ENCODE measurements around the gene ANGPTL8. TPM values are rescaled to one million over a fixed set of nuclear protein-coding genes. Genes with fewer than 3 reads are reported as not detected.

Gene ANGPTL8
- polyA plus RNA-seq (2013): not detected in 2 replicates

GRCh38 chr19:11239377-11240000, at the start of gene ANGPTL8:
Gene ANGPTL8 (plus strand): TSS chr19:11239619. CDS start chr19:11239638, 19 bp downstream.
- no peak for DNase-seq

GRCh38 chr19:11190501-11190900, 48.9 kb upstream of the ANGPTL8 start:
- no peak overlapping the region for H3K14ac ChIP-seq (ENCODE audit: low read length)
- no peak overlapping the region for H3K4ac ChIP-seq (ENCODE audit: low read depth, low read length)
- no peaks in the 10 kb centered on the region for H3K9me3 ChIP-seq (ENCODE audit: insufficient read depth, low read depth, low read length)
- no peak overlapping the region for H4K12ac ChIP-seq (ENCODE audit: low read depth, low read length)
- no peaks in the 10 kb centered on the region for H3K4me1 ChIP-seq (ENCODE audit: control insufficient read depth in 1 of 2, insufficient read depth in 2 of 2, low read length in 2 of 2)
- no peak overlapping the region for H2BK12ac ChIP-seq (ENCODE audit: low read length)
- no peak overlapping the region for H2BK5ac ChIP-seq (ENCODE audit: low read depth, low read length, poor library complexity)
- no peak overlapping the region for H2AFZ ChIP-seq (ENCODE audit: insufficient read depth, low read length, poor library complexity)
- H3K23ac ChIP-seq (ENCODE audit: low read length): no peak overlapping the region
- H3K36me3 ChIP-seq (ENCODE audit: control insufficient read depth in 1 of 2, insufficient read depth in 2 of 2, low read length in 2 of 2): peaks cover 25 to 36% of the 10 kb centered on the region in 2 experiments
- no peak overlapping the region for H3K27ac ChIP-seq (ENCODE audit: low read depth, low read length)
- no peak overlapping the region for H2BK120ac ChIP-seq (ENCODE audit: insufficient read depth, low read length, poor library complexity)
- H4K8ac ChIP-seq (ENCODE audit: low read depth, low read length): no peak overlapping the region
- H3K9ac ChIP-seq (ENCODE audit: low read length): no peak overlapping the region
- no CpG with 5 or more reads among the region's 8 CpGs for WGBS (ENCODE audit: extremely low coverage, insufficient coverage, insufficient read length)
- H3K79me1 ChIP-seq (ENCODE audit: low read length): peaks cover 2% of the 10 kb centered on the region
- no peak overlapping the region for H4K91ac ChIP-seq (ENCODE audit: low read depth, low read length)
- H3K27me3 ChIP-seq (ENCODE audit: insufficient read depth, low read length): no peaks in the 10 kb centered on the region
- H3K18ac ChIP-seq (ENCODE audit: low read length): no peak overlapping the region
- H3K4me3 ChIP-seq (ENCODE audit: low read depth, low read length): no peak overlapping the region
- DNase-seq: no peak
- no peak overlapping the region for H3K4me2 ChIP-seq (ENCODE audit: low read length)
- H2AK5ac ChIP-seq (ENCODE audit: low read length): no peak overlapping the region
- H3K79me2 ChIP-seq (ENCODE audit: control insufficient read depth, insufficient read depth, low read length, poor library complexity): no peaks in the 10 kb centered on the region

More at GRCh38 chr19:11239377-11240000, at the start of gene ANGPTL8:
- Histone ChIP-seq H3K9me3 (ENCODE audit: insufficient read depth, low read depth, low read length) (peaks cover 1% of the 10 kb centered on the region), H3K79me1 (ENCODE audit: low read length) (no peaks in the 10 kb centered on the region), H4K12ac (ENCODE audit: low read depth, low read length) (no peak within 1 kb of the TSS), H2AK5ac (ENCODE audit: low read length) (no peak within 1 kb of the TSS), H3K14ac (ENCODE audit: low read length) (no peak within 1 kb of the TSS), H2BK5ac (ENCODE audit: low read depth, low read length, poor library complexity) (no peak within 1 kb of the TSS), H3K4ac (ENCODE audit: low read depth, low read length) (no peak within 1 kb of the TSS), H2AFZ (ENCODE audit: insufficient read depth, low read length, poor library complexity) (no peak within 1 kb of the TSS), H3K79me2 (ENCODE audit: control insufficient read depth, insufficient read depth, low read length, poor library complexity) (no peaks in the 10 kb centered on the region), H3K23ac (ENCODE audit: low read length) (no peak within 1 kb of the TSS), H4K8ac (ENCODE audit: low read depth, low read length) (no peak within 1 kb of the TSS), H4K91ac (ENCODE audit: low read depth, low read length) (no peak within 1 kb of the TSS), H3K9ac (ENCODE audit: low read length) (no peak within 1 kb of the TSS), H3K4me3 (ENCODE audit: low read depth, low read length) (no peak within 1 kb of the TSS), H3K36me3 (ENCODE audit: control insufficient read depth in 1 of 2, insufficient read depth in 2 of 2, low read length in 2 of 2) (peaks cover 17 to 21% of the 10 kb centered on the region in 2 experiments), H2BK12ac (ENCODE audit: low read length) (no peak within 1 kb of the TSS), H3K27ac (ENCODE audit: low read depth, low read length) (no peak within 1 kb of the TSS), H3K4me2 (ENCODE audit: low read length) (no peak within 1 kb of the TSS), H3K4me1 (ENCODE audit: control insufficient read depth in 1 of 2, insufficient read depth in 2 of 2, low read length in 2 of 2) (peaks cover 4% of the 10 kb centered on the region in 2 experiments), H3K27me3 (ENCODE audit: insufficient read depth, low read length) (no peaks in the 10 kb centered on the region), H2BK120ac (ENCODE audit: insufficient read depth, low read length, poor library complexity) (no peak within 1 kb of the TSS), H3K18ac (ENCODE audit: low read length) (no peak within 1 kb of the TSS)
- WGBS (ENCODE audit: extremely low coverage, insufficient coverage, insufficient read length): no CpG with 5 or more reads among the region's 23 CpGs

- Histone ChIP-seq H3K9ac (ENCODE audit: low read length) (no peak overlapping the region), H3K27ac (ENCODE audit: low read depth, low read length) (no peak overlapping the region), H4K12ac (ENCODE audit: low read depth, low read length) (no peak overlapping the region), H3K4me2 (ENCODE audit: low read length) (no peak overlapping the region), H3K27me3 (ENCODE audit: insufficient read depth, low read length) (no peaks in the 10 kb centered on the region), H3K4ac (ENCODE audit: low read depth, low read length) (no peak overlapping the region), H3K79me1 (ENCODE audit: low read length) (peaks cover 2% of the 10 kb centered on the region), H2BK5ac (ENCODE audit: low read depth, low read length, poor library complexity) (no peak overlapping the region), H3K14ac (ENCODE audit: low read length) (no peak overlapping the region), H3K36me3 (ENCODE audit: control insufficient read depth in 1 of 2, insufficient read depth in 2 of 2, low read length in 2 of 2) (peaks cover 21 to 32% of the 10 kb centered on the region in 2 experiments), H3K79me2 (ENCODE audit: control insufficient read depth, insufficient read depth, low read length, poor library complexity) (no peaks in the 10 kb centered on the region), H3K4me3 (ENCODE audit: low read depth, low read length) (no peak overlapping the region), H2AFZ (ENCODE audit: insufficient read depth, low read length, poor library complexity) (no peak overlapping the region), H4K91ac (ENCODE audit: low read depth, low read length) (no peak overlapping the region), H2BK120ac (ENCODE audit: insufficient read depth, low read length, poor library complexity) (no peak overlapping the region), H4K8ac (ENCODE audit: low read depth, low read length) (no peak overlapping the region), H3K23ac (ENCODE audit: low read length) (no peak overlapping the region), H2AK5ac (ENCODE audit: low read length) (no peak overlapping the region), H3K4me1 (ENCODE audit: control insufficient read depth in 1 of 2, insufficient read depth in 2 of 2, low read length in 2 of 2) (peaks cover 0 to 1% of the 10 kb centered on the region in 2 experiments), H3K9me3 (ENCODE audit: insufficient read depth, low read depth, low read length) (no peaks in the 10 kb centered on the region), H2BK12ac (ENCODE audit: low read length) (no peak overlapping the region), H3K18ac (ENCODE audit: low read length) (no peak overlapping the region)
- no CpG with 5 or more reads among the region's 8 CpGs for WGBS (ENCODE audit: extremely low coverage, insufficient coverage, insufficient read length)
- DNase-seq: peak; percentile 74 to 81
Observed at GRCh38 chr19:11191273-11191755, 48.1 kb upstream of the ANGPTL8 start.

GRCh38 chr19:11191934-11192333, 47.5 kb upstream of the ANGPTL8 start:
- no peak overlapping the region for H4K91ac ChIP-seq (ENCODE audit: low read depth, low read length)
- peaks cover 19 to 28% of the 10 kb centered on the region in 2 experiments for H3K36me3 ChIP-seq (ENCODE audit: control insufficient read depth in 1 of 2, insufficient read depth in 2 of 2, low read length in 2 of 2)
- no peaks in the 10 kb centered on the region for H3K27me3 ChIP-seq (ENCODE audit: insufficient read depth, low read length)
- H2BK120ac ChIP-seq (ENCODE audit: insufficient read depth, low read length, poor library complexity): no peak overlapping the region
- H2BK12ac ChIP-seq (ENCODE audit: low read length): no peak overlapping the region
- WGBS (ENCODE audit: extremely low coverage, insufficient coverage, insufficient read length): no CpG with 5 or more reads among the region's 5 CpGs
- no peak overlapping the region for H4K8ac ChIP-seq (ENCODE audit: low read depth, low read length)
- H3K79me1 ChIP-seq (ENCODE audit: low read length): peaks cover 3% of the 10 kb centered on the region
- H3K4me3 ChIP-seq (ENCODE audit: low read depth, low read length): no peak overlapping the region
- no peak overlapping the region for H2AFZ ChIP-seq (ENCODE audit: insufficient read depth, low read length, poor library complexity)
- H3K4me2 ChIP-seq (ENCODE audit: low read length): no peak overlapping the region
- no peaks in the 10 kb centered on the region for H3K9me3 ChIP-seq (ENCODE audit: insufficient read depth, low read depth, low read length)
- H3K4ac ChIP-seq (ENCODE audit: low read depth, low read length): no peak overlapping the region
- peaks cover under 1% of the 10 kb centered on the region for H3K79me2 ChIP-seq (ENCODE audit: control insufficient read depth, insufficient read depth, low read length, poor library complexity)
- no peak overlapping the region for H2AK5ac ChIP-seq (ENCODE audit: low read length)
- H3K27ac ChIP-seq (ENCODE audit: low read depth, low read length): no peak overlapping the region
- H3K23ac ChIP-seq (ENCODE audit: low read length): no peak overlapping the region
- peak in 1 of 2 donors; percentile 36 for DNase-seq
- H3K9ac ChIP-seq (ENCODE audit: low read length): no peak overlapping the region
- no peak overlapping the region for H4K12ac ChIP-seq (ENCODE audit: low read depth, low read length)
- no peak overlapping the region for H2BK5ac ChIP-seq (ENCODE audit: low read depth, low read length, poor library complexity)
- H3K14ac ChIP-seq (ENCODE audit: low read length): no peak overlapping the region
- peaks cover 2 to 6% of the 10 kb centered on the region in 2 experiments for H3K4me1 ChIP-seq (ENCODE audit: control insufficient read depth in 1 of 2, insufficient read depth in 2 of 2, low read length in 2 of 2)
- no peak overlapping the region for H3K18ac ChIP-seq (ENCODE audit: low read length)
